Adrenal gland (tissue), 12 donors: ENCODE data around the gene COA1. TPM values are rescaled to one million over a fixed set of nuclear protein-coding genes. Genes with fewer than 3 reads are reported as not detected.

Source experiments
- DNase-seq, 7 donors: peaks; one replicate each; pipeline ENCODE4 v3.0.0-alpha.2; 2019 to 2020
- H3K27ac ChIP-seq, 5 donors: fragments of 200-600 bp; sonication (generic) in 4 of 5; 1 replicate in 3 of 5; 2 replicates in 2 of 5; pipeline versions ENCODE4 v1.5.1 to v1.8.0; 2016 to 2020; ENCODE audit warnings: mild to moderate bottlenecking in 1 of 5
- H3K27me3 ChIP-seq: fragments of 200-600 bp; 2 replicates; pipeline ENCODE4 v1.8.0; 2021
- H3K36me3 ChIP-seq, 2 donors: fragments of 200-600 bp; replicated peaks in 1 of 2; 1 replicate in 1 of 2; 2 replicates in 1 of 2; pipeline versions ENCODE4 v1.5.1 to v1.8.0; 2018 to 2022
- H3K4me1 ChIP-seq, 2 donors: fragments of 200-600 bp; replicated peaks in 1 of 2; 1 replicate in 1 of 2; 2 replicates in 1 of 2; pipeline versions ENCODE4 v1.5.1 to v1.8.0; 2018 to 2021
- H3K4me3 ChIP-seq, 4 donors: fragments of 200-600 bp; sonication (generic) in 3 of 4; one replicate each; pipeline ENCODE4 v1.5.1; 2016 to 2018
- H3K9me3 ChIP-seq, 3 donors: fragments of 200-600 bp; sonication (generic) in 1 of 3; replicated peaks in 1 of 3; 1 replicate in 2 of 3; 2 replicates in 1 of 3; pipeline versions ENCODE4 v1.5.1 to v1.8.0; 2016 to 2021
- CTCF ChIP-seq, 6 experiments: fragments of 450-650 bp in 4 of 6; fragments of 200-600 bp in 2 of 6; sonication (generic) in 1 of 6; IDR thresholded peaks; 1 replicate in 5 of 6; 2 replicates in 1 of 6; pipeline versions ENCODE4 v1.5.1 to v1.8.0; 2016 to 2021; ENCODE audit warnings: antibody characterized with exemption in 6 of 6, mild to moderate bottlenecking in 2 of 6, moderate library complexity in 1 of 6
- POLR2A ChIP-seq, 2 donors: fragments of 450-650 bp; IDR thresholded peaks; one replicate each; pipeline ENCODE4 v1.6.1; 2017; ENCODE audit warnings: antibody characterized with exemption in 2 of 2, mild to moderate bottlenecking in 2 of 2, moderate library complexity in 1 of 2
- WGBS, 4 donors: extraction: QIAGEN DNeasy Blood & Tissue Kit in 2 of 4; methylation state at CpG; one replicate each; pipeline versions ENCODE4 v1.1.5 to v1.1.7; 2013 to 2017; 5-methylcytosine and 5-hydroxymethylcytosine counted together
- intact Hi-C, 2 donors: fragments of 100-400 bp; cut with DNase I; formaldehyde crosslinking; loops; one replicate each; pipeline versions ENCODE4 v1.14.1 to v1.15.0; 2022 to 2023
- polyA plus RNA-seq, 3 donors: library from polyadenylated mRNA; stranded (reverse); fragments of 200-250 nt in 2 of 3; fragments of 350-450 nt in 1 of 3; fragmentation: Illumina TruSeq in 1 of 3; extraction: RNeasy Lipid Tissue Mini Kit (QIAGEN cat#74804) in 1 of 3; gene quantifications; one replicate each; pipeline ENCODE4 v1.2.3, GENCODE V29; 2013 to 2014
- total RNA-seq, 9 donors: library from RNA; depleted of rRNA in 4 of 9; stranded (reverse); fragments of >200 nt in 4 of 9; fragments of 120-200 nt in 1 of 9; fragmentation: NEBNext Ultra II Directional in 1 of 9; extraction: Animal tissue kit (Norgen Biotek cat#: 25700) in 1 of 9; gene quantifications; one replicate each; pipeline versions ENCODE4 v1.1.0 to v1.2.4, GENCODE V29; 2013 to 2023
- donor health status: healthy with polysubstance abuse.
- donor health status: Bipolar disorder and iron deficiency.
- donor health status: DM: yes; HTN: yes; CAD: no.
- donor health status: DM: no; HTN: no; CAD: no.
- donor health status: DM: no; HTN: no; CAD: no.
- donor health status: DM: yes; HTN: yes; CAD: no.

COA1 gene
- total and polyA plus RNA-seq, 12 donors: 19.0 to 60.0 (median 40.2) TPM

GRCh38 chr7:43664681-43665080 is 64.6 kb downstream of the COA1 start:
- Histone ChIP-seq H3K36me3 (no peaks in the 10 kb centered on the region), H3K4me3 (no peak overlapping the region), H3K27me3 (no peaks in the 10 kb centered on the region), H3K9me3 (peaks cover 0 to 5% (median 0%) of the 10 kb centered on the region in 3 donors), H3K4me1 (peaks cover 0 to 11% of the 10 kb centered on the region in 2 donors), H3K27ac (no peak overlapping the region)
- DNase-seq: no peak
- no peak for TF ChIP-seq POLR2A (IDR thresholded peaks at IDR 0.05)
- TF ChIP-seq CTCF (IDR thresholded peaks at IDR 0.05): no peak
- intact Hi-C loops: no loop called here
- WGBS, 4 donors: 0 to 52% (median 49%) methylated on average over 1 of the region's 1 CpG

- Histone ChIP-seq H3K27me3 (no peaks in the 10 kb centered on the region), H3K9me3 (no peaks in the 10 kb centered on the region), H3K4me3 (no peak overlapping the region), H3K27ac (peak overlapping the region in 3 of 5 donors; percentile 56 to 87 (median 70)), H3K4me1 (peaks cover 13 to 28% of the 10 kb centered on the region in 2 donors), H3K36me3 (no peaks in the 10 kb centered on the region)
- DNase-seq: no peak
- 96 to 100% (median 98%) methylated on average over 2 of the region's 2 CpGs for WGBS, 4 donors
- intact Hi-C loops: no loop called here
- TF ChIP-seq CTCF (IDR thresholded peaks at IDR 0.05) (no peak), POLR2A (IDR thresholded peaks at IDR 0.05) (no peak)
These were observed 69.2 kb downstream of the COA1 start for GRCh38 chr7:43660141-43660540.

GRCh38 chr7:43659549-43659896 is 69.8 kb downstream of the COA1 start:
- Histone ChIP-seq H3K36me3 (no peaks in the 10 kb centered on the region), H3K4me1 (peaks cover 13 to 28% of the 10 kb centered on the region in 2 donors), H3K27ac (peak overlapping the region in 4 of 5 donors; percentile 56 to 87 (median 76)), H3K4me3 (peak overlapping the region in 1 of 4 donors; percentile 6), H3K9me3 (no peaks in the 10 kb centered on the region), H3K27me3 (no peaks in the 10 kb centered on the region)
- intact Hi-C loops: no loop called here
- TF ChIP-seq CTCF (IDR thresholded peaks at IDR 0.05): no peak
- no peak for TF ChIP-seq POLR2A (IDR thresholded peaks at IDR 0.05)
- no peak for DNase-seq

- peak in 1 of 2 donors; percentile 15 for TF ChIP-seq POLR2A (IDR thresholded peaks at IDR 0.05)
- TF ChIP-seq CTCF (IDR thresholded peaks at IDR 0.05): no peak
- no peak for DNase-seq
- Histone ChIP-seq H3K27ac (peak overlapping the region; percentile 56 to 87 (median 70)), H3K4me1 (peaks cover 13 to 28% of the 10 kb centered on the region in 2 donors), H3K36me3 (no peaks in the 10 kb centered on the region), H3K4me3 (peak overlapping the region in 1 of 4 donors; percentile 6), H3K9me3 (no peaks in the 10 kb centered on the region), H3K27me3 (no peaks in the 10 kb centered on the region)
- intact Hi-C loops: no loop called here
- WGBS, 4 donors: 60 to 68% (median 66%) methylated on average over 7 of the region's 7 CpGs
These were observed 70.4 kb downstream of the COA1 start for GRCh38 chr7:43658718-43659548.
